ENCODE results near the gene SEPTIN6.

DNA sequence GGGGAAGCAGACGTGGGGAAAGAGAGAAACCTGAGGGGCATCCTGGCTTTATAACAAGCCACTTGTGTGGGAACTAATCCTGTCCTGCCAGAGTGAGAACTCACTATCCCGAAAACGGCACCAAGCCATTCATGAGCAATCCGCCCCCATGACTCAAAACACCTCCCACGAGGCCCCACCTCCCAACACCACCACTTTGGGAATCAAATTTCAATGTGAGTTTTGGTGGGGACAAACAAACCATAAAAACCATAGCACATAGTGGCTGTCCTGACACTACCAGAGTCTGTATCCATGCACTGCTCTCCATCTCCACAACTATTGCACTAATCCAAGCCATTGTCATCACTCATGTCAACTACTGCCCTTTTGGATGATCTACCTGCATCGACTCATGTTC is 28.5 kb upstream of the SEPTIN6 start:
- TF ChIP-seq, protein P1, sequence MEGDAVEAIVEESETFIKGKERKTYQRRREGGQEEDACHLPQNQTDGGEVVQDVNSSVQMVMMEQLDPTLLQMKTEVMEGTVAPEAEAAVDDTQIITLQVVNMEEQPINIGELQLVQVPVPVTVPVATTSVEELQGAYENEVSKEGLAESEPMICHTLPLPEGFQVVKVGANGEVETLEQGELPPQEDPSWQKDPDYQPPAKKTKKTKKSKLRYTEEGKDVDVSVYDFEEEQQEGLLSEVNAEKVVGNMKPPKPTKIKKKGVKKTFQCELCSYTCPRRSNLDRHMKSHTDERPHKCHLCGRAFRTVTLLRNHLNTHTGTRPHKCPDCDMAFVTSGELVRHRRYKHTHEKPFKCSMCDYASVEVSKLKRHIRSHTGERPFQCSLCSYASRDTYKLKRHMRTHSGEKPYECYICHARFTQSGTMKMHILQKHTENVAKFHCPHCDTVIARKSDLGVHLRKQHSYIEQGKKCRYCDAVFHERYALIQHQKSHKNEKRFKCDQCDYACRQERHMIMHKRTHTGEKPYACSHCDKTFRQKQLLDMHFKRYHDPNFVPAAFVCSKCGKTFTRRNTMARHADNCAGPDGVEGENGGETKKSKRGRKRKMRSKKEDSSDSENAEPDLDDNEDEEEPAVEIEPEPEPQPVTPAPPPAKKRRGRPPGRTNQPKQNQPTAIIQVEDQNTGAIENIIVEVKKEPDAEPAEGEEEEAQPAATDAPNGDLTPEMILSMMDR (IDR thresholded peaks at IDR 0.05) = no peak
- TF ChIP-seq EP300 (IDR thresholded peaks at IDR 0.05) (no peak), POLR2A (IDR thresholded peaks at IDR 0.05) (no peak)

Measured in tibial nerve (tissue), 4 donors.